Loucy (cell line): ENCODE measurements around the gene RASSF5.

Experiments used
- EZH2phosphoT487 ChIP-seq: fragments of 200-600 bp; IDR thresholded peaks from 2 replicates; pipeline ENCODE4 v1.6.1; 2018; ENCODE audit warnings: antibody characterized with exemption, mild to moderate bottlenecking, moderate library complexity, borderline replicate concordance
- TF ChIP-seq, protein P1 (sequence below): fragments of 200-600 bp; sonication (generic); conservative IDR thresholded peaks from 2 replicates; pipeline ENCODE4 v1.5.1; 2014; ENCODE audit warnings: mild to moderate bottlenecking, antibody characterized with exemption, low read length

DNA sequence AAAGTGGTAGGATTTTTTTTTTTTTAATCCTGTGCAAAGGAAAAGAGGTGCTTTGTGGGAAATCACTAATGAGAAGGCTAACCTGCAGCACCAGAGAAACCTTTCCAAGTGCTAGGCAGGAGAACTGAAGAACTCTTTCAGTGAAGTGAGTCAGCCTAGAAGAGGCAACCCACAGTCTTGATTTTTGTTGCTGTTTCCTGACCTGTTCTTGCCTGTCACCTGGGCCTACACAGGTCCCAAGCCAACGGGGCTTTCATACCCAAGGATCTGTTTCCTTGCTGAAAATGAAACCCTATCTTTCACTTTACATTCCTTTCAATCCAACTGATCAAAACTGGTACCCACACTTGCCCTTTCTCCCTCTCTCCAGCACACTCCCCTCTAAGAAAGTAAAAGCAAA, 44.2 kb upstream of the RASSF5 start:
- TF ChIP-seq, protein P1, sequence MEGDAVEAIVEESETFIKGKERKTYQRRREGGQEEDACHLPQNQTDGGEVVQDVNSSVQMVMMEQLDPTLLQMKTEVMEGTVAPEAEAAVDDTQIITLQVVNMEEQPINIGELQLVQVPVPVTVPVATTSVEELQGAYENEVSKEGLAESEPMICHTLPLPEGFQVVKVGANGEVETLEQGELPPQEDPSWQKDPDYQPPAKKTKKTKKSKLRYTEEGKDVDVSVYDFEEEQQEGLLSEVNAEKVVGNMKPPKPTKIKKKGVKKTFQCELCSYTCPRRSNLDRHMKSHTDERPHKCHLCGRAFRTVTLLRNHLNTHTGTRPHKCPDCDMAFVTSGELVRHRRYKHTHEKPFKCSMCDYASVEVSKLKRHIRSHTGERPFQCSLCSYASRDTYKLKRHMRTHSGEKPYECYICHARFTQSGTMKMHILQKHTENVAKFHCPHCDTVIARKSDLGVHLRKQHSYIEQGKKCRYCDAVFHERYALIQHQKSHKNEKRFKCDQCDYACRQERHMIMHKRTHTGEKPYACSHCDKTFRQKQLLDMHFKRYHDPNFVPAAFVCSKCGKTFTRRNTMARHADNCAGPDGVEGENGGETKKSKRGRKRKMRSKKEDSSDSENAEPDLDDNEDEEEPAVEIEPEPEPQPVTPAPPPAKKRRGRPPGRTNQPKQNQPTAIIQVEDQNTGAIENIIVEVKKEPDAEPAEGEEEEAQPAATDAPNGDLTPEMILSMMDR, result no peak
- no peak for TF ChIP-seq EZH2phosphoT487
